ENCODE data around the gene TUBD1.
A peak's percentile ranks its signal among the peaks of the same experiment; 100 is the strongest.
"Not testable (repeated sequence)": the region's sequence is repeated elsewhere in the genome, so short reads cannot be mapped to it uniquely, and the experiment has no call there.

TUBD1 gene

DNA sequence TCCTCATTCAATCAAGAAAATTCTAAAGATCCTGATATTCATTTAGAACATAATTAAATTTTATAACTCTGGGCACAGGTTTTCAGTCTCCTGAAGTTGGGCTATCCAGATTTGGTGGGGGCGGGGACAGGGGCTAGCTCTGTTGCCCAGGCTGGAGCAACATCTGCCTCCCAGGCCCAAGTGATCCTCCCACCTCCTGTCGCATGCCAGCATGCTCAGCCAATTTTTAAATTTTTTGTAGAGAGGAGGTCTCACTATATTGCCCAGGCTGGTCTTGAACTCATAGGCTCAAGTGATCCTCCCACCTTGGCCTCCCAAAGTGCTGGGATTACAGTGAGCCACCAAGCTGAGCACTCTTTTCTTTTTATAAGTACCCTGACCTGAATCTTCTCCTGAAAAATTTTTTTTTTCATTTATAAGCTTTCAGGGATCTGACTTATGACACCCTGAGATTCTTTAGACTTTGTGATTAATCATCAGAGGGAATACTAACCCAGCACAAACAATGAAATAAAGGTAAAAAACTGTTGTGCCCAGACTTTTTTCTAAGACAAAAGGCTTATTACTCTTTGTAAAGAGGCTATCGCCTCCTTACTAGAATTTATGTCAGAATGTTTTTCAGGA lies 62.6 kb downstream of the TUBD1 start:
- Histone ChIP-seq H3K27me3 (ENCODE audit: low read length) (no peaks in the 10 kb centered on the region), H3K9me3 (ENCODE audit: insufficient read depth, low read length) (no peaks in the 10 kb centered on the region), H3K4me2 (ENCODE audit: low read depth, low read length, poor library complexity, severe bottlenecking) (peak overlapping the region; percentile 46), H3K9me2 (replicated peaks; ENCODE audit: insufficient read depth, low read length) (no peaks in the 10 kb centered on the region), H2AFZ (ENCODE audit: low read depth, low read length, severe bottlenecking) (no peak overlapping the region), H3K36me3 (ENCODE audit: low read length) (no peaks in the 10 kb centered on the region), H3F3A (ENCODE audit: insufficient read depth) (peaks cover 6% of the 10 kb centered on the region; the same call in 1 of the 2 replicates), H3K9ac (ENCODE audit: low read length) (no peak overlapping the region), H3K27ac (ENCODE audit: low read depth, low read length) (peak overlapping the region; percentile 48; the same call in 1 of the 2 replicates), H3K79me2 (ENCODE audit: insufficient read depth, low read length) (no peaks in the 10 kb centered on the region), H3K4me3 (ENCODE audit: insufficient read depth, low read length, poor library complexity, severe bottlenecking) (no peak overlapping the region), H4K20me1 (ENCODE audit: low read depth, low read length) (no peaks in the 10 kb centered on the region)
- no peak for TF ChIP-seq EZH2phosphoT487 (conservative IDR thresholded peaks at IDR 0.05; ENCODE audit: low read length)
- TF ChIP-seq, protein P1, sequence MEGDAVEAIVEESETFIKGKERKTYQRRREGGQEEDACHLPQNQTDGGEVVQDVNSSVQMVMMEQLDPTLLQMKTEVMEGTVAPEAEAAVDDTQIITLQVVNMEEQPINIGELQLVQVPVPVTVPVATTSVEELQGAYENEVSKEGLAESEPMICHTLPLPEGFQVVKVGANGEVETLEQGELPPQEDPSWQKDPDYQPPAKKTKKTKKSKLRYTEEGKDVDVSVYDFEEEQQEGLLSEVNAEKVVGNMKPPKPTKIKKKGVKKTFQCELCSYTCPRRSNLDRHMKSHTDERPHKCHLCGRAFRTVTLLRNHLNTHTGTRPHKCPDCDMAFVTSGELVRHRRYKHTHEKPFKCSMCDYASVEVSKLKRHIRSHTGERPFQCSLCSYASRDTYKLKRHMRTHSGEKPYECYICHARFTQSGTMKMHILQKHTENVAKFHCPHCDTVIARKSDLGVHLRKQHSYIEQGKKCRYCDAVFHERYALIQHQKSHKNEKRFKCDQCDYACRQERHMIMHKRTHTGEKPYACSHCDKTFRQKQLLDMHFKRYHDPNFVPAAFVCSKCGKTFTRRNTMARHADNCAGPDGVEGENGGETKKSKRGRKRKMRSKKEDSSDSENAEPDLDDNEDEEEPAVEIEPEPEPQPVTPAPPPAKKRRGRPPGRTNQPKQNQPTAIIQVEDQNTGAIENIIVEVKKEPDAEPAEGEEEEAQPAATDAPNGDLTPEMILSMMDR (IDR thresholded peaks at IDR 0.05; ENCODE audit: insufficient read depth, low read length, poor library complexity, severe bottlenecking), result no peak

DNA sequence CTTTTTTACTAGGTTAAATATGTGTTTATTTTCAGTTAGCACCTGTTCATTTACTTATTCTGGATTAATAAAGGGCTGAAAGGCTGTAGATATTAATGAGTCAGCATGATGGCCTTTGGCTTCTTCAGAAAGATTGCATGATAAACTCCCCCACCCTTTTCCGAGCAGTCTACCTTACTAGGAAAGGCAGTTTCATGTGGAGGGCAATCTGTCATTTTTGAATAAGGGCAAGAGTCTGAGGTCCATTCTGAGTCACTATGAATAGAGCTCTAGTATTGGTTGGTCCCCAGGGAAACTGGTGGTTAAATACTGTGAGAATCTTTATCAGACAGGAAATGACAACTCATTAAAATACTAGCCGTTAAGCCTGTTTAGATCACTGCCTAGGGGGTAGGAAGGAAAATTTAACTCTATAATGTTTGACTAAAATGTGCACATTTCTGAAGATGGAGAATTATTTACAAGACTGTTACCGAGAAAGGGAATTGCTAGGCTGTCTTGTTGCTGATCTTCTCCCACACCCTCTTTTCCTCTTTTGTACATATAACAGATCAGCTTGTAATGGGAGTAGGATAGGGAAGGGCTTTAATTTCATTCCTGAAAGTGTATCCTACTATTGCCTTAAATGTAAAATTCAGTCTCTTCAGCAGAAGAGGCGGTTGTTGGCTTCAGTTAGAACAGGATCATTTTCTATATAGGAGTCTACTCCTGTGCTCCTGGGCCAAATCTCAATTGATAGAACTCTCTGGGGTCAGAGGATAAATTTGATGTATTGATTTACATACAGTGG lies 63.3 kb downstream of the TUBD1 start:
- Histone ChIP-seq H3K36me3 (ENCODE audit: low read length) (no peaks in the 10 kb centered on the region), H3K4me2 (ENCODE audit: low read depth, low read length, poor library complexity, severe bottlenecking) (peak overlapping the region; percentile 46), H3K79me2 (ENCODE audit: insufficient read depth, low read length) (no peaks in the 10 kb centered on the region), H3K9me2 (replicated peaks; ENCODE audit: insufficient read depth, low read length) (no peaks in the 10 kb centered on the region), H3K27me3 (ENCODE audit: low read length) (no peaks in the 10 kb centered on the region), H3F3A (ENCODE audit: insufficient read depth) (peaks cover 6% of the 10 kb centered on the region; the same call in 1 of the 2 replicates), H3K4me3 (ENCODE audit: insufficient read depth, low read length, poor library complexity, severe bottlenecking) (no peak overlapping the region), H4K20me1 (ENCODE audit: low read depth, low read length) (no peaks in the 10 kb centered on the region), H3K9me3 (ENCODE audit: insufficient read depth, low read length) (no peaks in the 10 kb centered on the region), H3K27ac (ENCODE audit: low read depth, low read length) (peak overlapping the region; percentile 36; the same call in 1 of the 2 replicates), H3K9ac (ENCODE audit: low read length) (peak overlapping the region; percentile 10; the same call in 1 of the 2 replicates), H2AFZ (ENCODE audit: low read depth, low read length, severe bottlenecking) (no peak overlapping the region)
- no peak for TF ChIP-seq EZH2phosphoT487 (conservative IDR thresholded peaks at IDR 0.05; ENCODE audit: low read length)
- TF ChIP-seq, protein P1 (IDR thresholded peaks at IDR 0.05; ENCODE audit: insufficient read depth, low read length, poor library complexity, severe bottlenecking), result no peak

DNA sequence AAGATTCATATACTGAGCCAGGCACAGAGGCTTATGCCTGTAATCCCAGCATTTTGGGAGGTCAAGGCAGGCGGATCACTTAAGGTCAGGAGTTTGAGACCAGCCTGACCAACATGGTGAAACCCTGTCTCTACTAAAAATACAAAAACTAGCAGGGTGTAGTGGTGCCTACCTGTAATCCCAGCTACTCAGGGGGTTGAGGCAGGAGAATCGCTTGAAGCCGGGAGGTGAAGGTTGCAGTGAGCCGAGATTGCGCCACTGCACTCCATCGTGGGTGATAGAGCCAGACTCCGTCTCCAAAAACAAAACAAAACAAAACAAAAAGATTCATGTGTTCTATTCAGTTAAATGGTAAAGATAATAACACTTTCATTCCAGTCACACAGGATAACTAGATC lies 63.9 kb downstream of the TUBD1 start:
- H3K4me3 ChIP-seq (ENCODE audit: insufficient read depth, low read length, poor library complexity, severe bottlenecking); H3K9me2 ChIP-seq (replicated peaks; ENCODE audit: insufficient read depth, low read length); H3K79me2 ChIP-seq (ENCODE audit: insufficient read depth, low read length); H3K27me3 ChIP-seq (ENCODE audit: low read length); H3F3A ChIP-seq (ENCODE audit: insufficient read depth); H3K36me3 ChIP-seq (ENCODE audit: low read length); H3K9me3 ChIP-seq (ENCODE audit: insufficient read depth, low read length); H4K20me1 ChIP-seq (ENCODE audit: low read depth, low read length); H2AFZ ChIP-seq (ENCODE audit: low read depth, low read length, severe bottlenecking): not testable (repeated sequence)
- peak overlapping the region; percentile 36; the same call in 1 of the 2 replicates for H3K27ac ChIP-seq (ENCODE audit: low read depth, low read length)
- H3K4me2 ChIP-seq (ENCODE audit: low read depth, low read length, poor library complexity, severe bottlenecking), result peak overlapping the region; percentile 46
- H3K9ac ChIP-seq (ENCODE audit: low read length), result peak overlapping the region; percentile 10; the same call in 1 of the 2 replicates

DNA sequence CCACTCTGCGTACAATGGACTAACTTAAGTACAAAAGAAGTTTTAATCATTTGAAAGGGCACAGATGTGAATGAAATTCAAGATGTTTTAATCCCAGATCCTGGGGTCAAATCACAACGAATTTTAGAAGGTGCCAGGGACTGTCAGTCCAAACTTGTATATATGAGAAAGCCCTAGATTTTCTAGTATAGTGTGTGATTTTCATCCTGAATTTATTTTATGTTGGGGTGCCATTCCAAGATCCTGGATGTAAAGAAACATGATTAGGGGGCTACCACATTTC lies 64.3 kb downstream of the TUBD1 start:
- H2AFZ ChIP-seq (ENCODE audit: low read depth, low read length, severe bottlenecking), result no peak overlapping the region
- no peaks in the 10 kb centered on the region for H3K27me3 ChIP-seq (ENCODE audit: low read length)
- H3K9me2 ChIP-seq (replicated peaks; ENCODE audit: insufficient read depth, low read length), result no peaks in the 10 kb centered on the region
- H3K27ac ChIP-seq (ENCODE audit: low read depth, low read length), result peak overlapping the region; percentile 18; the same call in 1 of the 2 replicates
- no peaks in the 10 kb centered on the region for H4K20me1 ChIP-seq (ENCODE audit: low read depth, low read length)
- H3K9me3 ChIP-seq (ENCODE audit: insufficient read depth, low read length), result no peaks in the 10 kb centered on the region
- no peaks in the 10 kb centered on the region for H3K36me3 ChIP-seq (ENCODE audit: low read length)
- 0 out of 2 replicates have a peak, but pooled peaks cover 3% of the 10 kb centered on the region for H3F3A ChIP-seq (ENCODE audit: insufficient read depth)
- H3K4me2 ChIP-seq (ENCODE audit: low read depth, low read length, poor library complexity, severe bottlenecking), result no peak overlapping the region
- TF ChIP-seq, protein P1 (IDR thresholded peaks at IDR 0.05; ENCODE audit: insufficient read depth, low read length, poor library complexity, severe bottlenecking), result no peak
- TF ChIP-seq EZH2phosphoT487 (conservative IDR thresholded peaks at IDR 0.05; ENCODE audit: low read length), result no peak
- H3K4me3 ChIP-seq (ENCODE audit: insufficient read depth, low read length, poor library complexity, severe bottlenecking), result no peak overlapping the region
- no peak overlapping the region for H3K9ac ChIP-seq (ENCODE audit: low read length)
- H3K79me2 ChIP-seq (ENCODE audit: insufficient read depth, low read length), result no peaks in the 10 kb centered on the region
